ENCODE results near the gene SPINK9. TPM values are rescaled to one million over a fixed set of nuclear protein-coding genes. Genes with fewer than 3 reads are reported as not detected.

The SPINK9 gene
- polyA plus RNA-seq, 2 of the 4 experiments (the other 2 are of a cell fraction) = not detected

GRCh38 chr5:148342371-148343045 lies 7.1 kb downstream of the SPINK9 start:
- ATAC-seq = no peak
- CTCF ChIA-PET = no interaction called here
- FAIRE-seq = no peak
- H3K4me2 ChIP-seq = no peak overlapping the region
- 20% methylated on average over 2 of the region's 2 CpGs for WGBS (ENCODE audit: missing lambda C conversion rate)
- H3K4me1 ChIP-seq = no peaks in the 10 kb centered on the region
- H3K9me3 ChIP-seq = no peaks in the 10 kb centered on the region
- H3K27ac ChIP-seq = no peak overlapping the region
- TF ChIP-seq HDAC2 (IDR thresholded peaks at IDR 0.05) = no peak
- TF ChIP-seq CBX2 (IDR thresholded peaks at IDR 0.05; ENCODE audit: borderline replicate concordance, low read depth) = no peak
- TF ChIP-seq, protein P1, sequence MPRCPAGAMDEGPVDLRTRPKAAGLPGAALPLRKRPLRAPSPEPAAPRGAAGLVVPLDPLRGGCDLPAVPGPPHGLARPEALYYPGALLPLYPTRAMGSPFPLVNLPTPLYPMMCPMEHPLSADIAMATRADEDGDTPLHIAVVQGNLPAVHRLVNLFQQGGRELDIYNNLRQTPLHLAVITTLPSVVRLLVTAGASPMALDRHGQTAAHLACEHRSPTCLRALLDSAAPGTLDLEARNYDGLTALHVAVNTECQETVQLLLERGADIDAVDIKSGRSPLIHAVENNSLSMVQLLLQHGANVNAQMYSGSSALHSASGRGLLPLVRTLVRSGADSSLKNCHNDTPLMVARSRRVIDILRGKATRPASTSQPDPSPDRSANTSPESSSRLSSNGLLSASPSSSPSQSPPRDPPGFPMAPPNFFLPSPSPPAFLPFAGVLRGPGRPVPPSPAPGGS (IDR thresholded peaks at IDR 0.05) = no peak
- TF ChIP-seq, protein P2, sequence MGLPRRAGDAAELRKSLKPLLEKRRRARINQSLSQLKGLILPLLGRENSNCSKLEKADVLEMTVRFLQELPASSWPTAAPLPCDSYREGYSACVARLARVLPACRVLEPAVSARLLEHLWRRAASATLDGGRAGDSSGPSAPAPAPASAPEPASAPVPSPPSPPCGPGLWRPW (IDR thresholded peaks at IDR 0.05) = no peak
- TF ChIP-seq JUN (IDR thresholded peaks at IDR 0.05) = no peak
- TF ChIP-seq ZSCAN20 (CRISPR knock-in tag; IDR thresholded peaks at IDR 0.05) = no peak
- no peak for TF ChIP-seq JUNB (IDR thresholded peaks at IDR 0.05)
- TF ChIP-seq MYC (IDR thresholded peaks at IDR 0.05; ENCODE audit: borderline replicate concordance, low read length) = no peak
- TF ChIP-seq FOXS1 (CRISPR knock-in tag; IDR thresholded peaks at IDR 0.05) = no peak
- no peak for TF ChIP-seq POLR2A (IDR thresholded peaks at IDR 0.05; ENCODE audit: low read length)
- no peak for TF ChIP-seq FOSL2 (IDR thresholded peaks at IDR 0.05)
- TF ChIP-seq FOSL2 (CRISPR knock-in tag; IDR thresholded peaks at IDR 0.05) = no peak
- no peak for TF ChIP-seq TP53 (CRISPR knock-in tag; IDR thresholded peaks at IDR 0.05)
- no peak for TF ChIP-seq CTCF (IDR thresholded peaks at IDR 0.05)
- TF ChIP-seq MAZ (IDR thresholded peaks at IDR 0.05; ENCODE audit: borderline replicate concordance, low read depth, low read length) = no peak
- no peak for TF ChIP-seq FOSB (CRISPR knock-in tag; IDR thresholded peaks at IDR 0.05)
- POLR2A ChIA-PET = no interaction called here
- DNase-seq (ENCODE audit: low read depth in 1 of 2, low spot score in 1 of 2) = no peak
- no peak overlapping the region for H3K4me3 ChIP-seq

DNA sequence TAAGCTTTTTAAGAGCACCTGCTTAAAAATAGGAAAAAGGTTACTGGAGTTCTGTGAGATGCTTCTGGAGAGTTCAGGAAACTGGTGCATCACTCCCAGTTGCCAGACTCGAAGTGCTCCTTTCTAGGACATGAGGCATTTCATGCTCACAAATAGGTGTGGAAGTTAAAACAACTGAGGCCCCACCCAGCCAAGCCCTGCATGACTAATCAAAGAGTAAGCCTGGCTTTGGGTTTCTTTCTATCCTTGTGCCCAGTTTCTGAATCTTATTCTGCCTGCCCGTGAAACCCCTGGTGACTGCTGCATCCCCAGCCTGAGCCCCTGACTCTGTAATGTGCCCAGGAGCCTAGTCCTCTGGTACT lies 7.7 kb downstream of the SPINK9 start:
- WGBS (ENCODE audit: missing lambda C conversion rate) = 3% methylated on average over 2 of the region's 2 CpGs
- DNase-seq (ENCODE audit: low read depth in 1 of 2, low spot score in 1 of 2) (peak in 1 of 2 experiments; percentile 7), FAIRE-seq (no peak), ATAC-seq (no peak)
- ChIA-PET CTCF (no interaction called here), POLR2A (no interaction called here)
- H3K4me2 ChIP-seq = no peak overlapping the region
- H3K27ac ChIP-seq = no peak overlapping the region
- TF ChIP-seq, protein P3, sequence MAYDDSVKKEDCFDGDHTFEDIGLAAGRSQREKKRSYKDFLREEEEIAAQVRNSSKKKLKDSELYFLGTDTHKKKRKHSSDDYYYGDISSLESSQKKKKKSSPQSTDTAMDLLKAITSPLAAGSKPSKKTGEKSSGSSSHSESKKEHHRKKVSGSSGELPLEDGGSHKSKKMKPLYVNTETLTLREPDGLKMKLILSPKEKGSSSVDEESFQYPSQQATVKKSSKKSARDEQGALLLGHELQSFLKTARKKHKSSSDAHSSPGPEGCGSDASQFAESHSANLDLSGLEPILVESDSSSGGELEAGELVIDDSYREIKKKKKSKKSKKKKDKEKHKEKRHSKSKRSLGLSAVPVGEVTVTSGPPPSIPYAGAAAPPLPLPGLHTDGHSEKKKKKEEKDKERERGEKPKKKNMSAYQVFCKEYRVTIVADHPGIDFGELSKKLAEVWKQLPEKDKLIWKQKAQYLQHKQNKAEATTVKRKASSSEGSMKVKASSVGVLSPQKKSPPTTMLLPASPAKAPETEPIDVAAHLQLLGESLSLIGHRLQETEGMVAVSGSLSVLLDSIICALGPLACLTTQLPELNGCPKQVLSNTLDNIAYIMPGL (CRISPR knock-in tag; IDR thresholded peaks at IDR 0.05; ENCODE audit: borderline replicate concordance) = no peak
- TF ChIP-seq FOXS1 (CRISPR knock-in tag; IDR thresholded peaks at IDR 0.05) (no peak), HOXB13 (CRISPR knock-in tag; IDR thresholded peaks at IDR 0.05; ENCODE audit: low read depth) (no peak), TP53 (CRISPR knock-in tag; IDR thresholded peaks at IDR 0.05) (no peak), MAFK (IDR thresholded peaks at IDR 0.05; ENCODE audit: partially characterized antibody) (no peak), ESRRA (IDR thresholded peaks at IDR 0.05; ENCODE audit: borderline replicate concordance, low read length) (no peak), RCOR1 (IDR thresholded peaks at IDR 0.05; ENCODE audit: low read depth, low read length) (no peak), JUNB (IDR thresholded peaks at IDR 0.05) (no peak), REST (IDR thresholded peaks at IDR 0.05) (no peak)
- no peaks in the 10 kb centered on the region for H3K9me3 ChIP-seq
- no peak overlapping the region for H3K4me3 ChIP-seq
- no peaks in the 10 kb centered on the region for H3K4me1 ChIP-seq

Measured in A549 (cell line).